ENCODE results near the gene PPP1CB.

DNA sequence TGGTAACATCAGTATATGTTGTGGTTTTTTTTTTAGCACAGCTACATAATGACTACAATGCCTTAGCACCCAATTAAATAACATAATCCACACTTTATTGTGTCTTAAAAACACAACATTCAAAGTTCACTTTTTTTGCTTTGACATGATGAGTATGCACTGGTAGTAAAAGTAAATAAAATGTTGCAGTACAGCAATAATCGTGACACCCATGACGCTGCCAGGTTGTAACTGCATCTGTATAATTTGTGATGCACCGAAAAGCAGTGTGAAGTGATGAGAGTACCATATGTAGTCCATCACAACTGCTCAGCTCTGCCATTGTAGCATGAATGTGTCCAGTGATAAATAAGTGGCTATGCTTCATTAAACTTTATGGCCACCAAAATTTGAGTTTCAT, 15.7 kb downstream of the PPP1CB start:
- TF ChIP-seq, protein P1, sequence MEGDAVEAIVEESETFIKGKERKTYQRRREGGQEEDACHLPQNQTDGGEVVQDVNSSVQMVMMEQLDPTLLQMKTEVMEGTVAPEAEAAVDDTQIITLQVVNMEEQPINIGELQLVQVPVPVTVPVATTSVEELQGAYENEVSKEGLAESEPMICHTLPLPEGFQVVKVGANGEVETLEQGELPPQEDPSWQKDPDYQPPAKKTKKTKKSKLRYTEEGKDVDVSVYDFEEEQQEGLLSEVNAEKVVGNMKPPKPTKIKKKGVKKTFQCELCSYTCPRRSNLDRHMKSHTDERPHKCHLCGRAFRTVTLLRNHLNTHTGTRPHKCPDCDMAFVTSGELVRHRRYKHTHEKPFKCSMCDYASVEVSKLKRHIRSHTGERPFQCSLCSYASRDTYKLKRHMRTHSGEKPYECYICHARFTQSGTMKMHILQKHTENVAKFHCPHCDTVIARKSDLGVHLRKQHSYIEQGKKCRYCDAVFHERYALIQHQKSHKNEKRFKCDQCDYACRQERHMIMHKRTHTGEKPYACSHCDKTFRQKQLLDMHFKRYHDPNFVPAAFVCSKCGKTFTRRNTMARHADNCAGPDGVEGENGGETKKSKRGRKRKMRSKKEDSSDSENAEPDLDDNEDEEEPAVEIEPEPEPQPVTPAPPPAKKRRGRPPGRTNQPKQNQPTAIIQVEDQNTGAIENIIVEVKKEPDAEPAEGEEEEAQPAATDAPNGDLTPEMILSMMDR (IDR thresholded peaks at IDR 0.05), result no peak
- TF ChIP-seq POLR2A (IDR thresholded peaks at IDR 0.05), result no peak

Data from transverse colon (tissue), 3 donors.